Fibroblast of mammary gland (primary cell): ENCODE results near the gene RAB40B.
"Not testable (repeated sequence)": the region's sequence is repeated elsewhere in the genome, so short reads cannot be mapped to it uniquely, and the experiment has no call there.

Experiments
- DNase-seq: peaks from one replicate; pipeline ENCODE4 v3.0.0-alpha.2; 2010; ENCODE audit warnings: low read depth
- H3K4me3 ChIP-seq: 2 replicates; pipeline ENCODE4 v1.5.1; 2011; ENCODE audit warnings: low read depth, mild to moderate bottlenecking, low read length, moderate library complexity; ENCODE audit not compliant: control insufficient read depth
- CTCF ChIP-seq: conservative IDR thresholded peaks from 2 replicates; pipeline ENCODE4 v1.5.1; 2011; ENCODE audit warnings: low read depth, low read length, inconsistent platforms; ENCODE audit not compliant: control insufficient read depth, insufficient read depth

RAB40B gene

DNA sequence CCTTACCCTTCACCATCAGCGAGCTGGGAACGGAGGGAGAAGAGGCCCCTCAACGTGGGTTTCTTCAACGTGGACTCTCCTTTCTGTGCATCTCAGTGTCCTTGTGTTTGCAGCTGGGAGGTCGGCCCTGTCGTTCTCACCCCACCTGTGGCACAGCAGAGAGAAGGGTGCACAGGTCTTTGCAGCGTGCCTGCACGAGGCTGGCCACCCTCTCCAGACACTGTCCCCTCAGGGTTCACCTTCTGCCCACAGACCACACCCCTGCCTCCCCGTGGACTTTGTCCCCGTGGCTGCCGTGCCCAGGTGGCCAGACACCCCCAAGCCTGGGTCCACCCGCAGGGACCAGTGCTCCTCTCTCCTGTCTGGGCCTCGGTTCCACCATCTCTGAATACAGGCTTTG, 43.0 kb downstream of the RAB40B start:
- no peak overlapping the region for H3K4me3 ChIP-seq
- DNase-seq, result no peak
- no peak for TF ChIP-seq CTCF

- H3K4me3 ChIP-seq, result no peak overlapping the region
- no peak for DNase-seq
- no peak for TF ChIP-seq CTCF
Measured at GRCh38 chr17:82655038-82655479, 43.4 kb downstream of the RAB40B start.

- DNase-seq, H3K4me3 ChIP-seq: not testable (repeated sequence)
Measured at GRCh38 chr17:82654611-82655010, 43.9 kb downstream of the RAB40B start.

- DNase-seq, result no peak
- no peak overlapping the region for H3K4me3 ChIP-seq
- TF ChIP-seq CTCF, result no peak
Measured at GRCh38 chr17:82653651-82654528, 44.6 kb downstream of the RAB40B start.

DNA sequence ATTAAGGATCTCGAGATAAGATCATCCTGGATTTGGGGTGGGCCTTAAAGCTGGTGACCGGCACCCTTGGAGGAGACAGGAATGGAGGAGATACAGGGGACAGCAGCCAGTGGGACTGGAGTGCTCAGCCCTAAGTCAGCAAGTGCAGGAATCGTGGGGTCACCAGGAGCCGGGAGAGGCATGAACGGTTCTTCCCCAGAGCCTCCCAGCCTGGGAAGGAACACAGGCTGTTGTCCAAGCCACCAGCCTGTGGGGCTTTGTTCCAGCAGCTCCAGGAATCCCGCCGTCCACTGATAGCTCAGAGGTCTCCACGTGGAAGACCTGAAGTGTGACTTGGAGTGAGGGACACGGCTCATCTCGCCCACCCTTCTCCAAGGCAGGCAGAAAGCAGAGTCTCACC, 47.8 kb downstream of the RAB40B start:
- DNase-seq, result no peak
- H3K4me3 ChIP-seq, result no peak overlapping the region
- no peak for TF ChIP-seq CTCF

GRCh38 chr17:82649501-82650261, 48.8 kb downstream of the RAB40B start:
- no peak for DNase-seq
- TF ChIP-seq CTCF, result no peak
- H3K4me3 ChIP-seq, result no peak overlapping the region

DNA sequence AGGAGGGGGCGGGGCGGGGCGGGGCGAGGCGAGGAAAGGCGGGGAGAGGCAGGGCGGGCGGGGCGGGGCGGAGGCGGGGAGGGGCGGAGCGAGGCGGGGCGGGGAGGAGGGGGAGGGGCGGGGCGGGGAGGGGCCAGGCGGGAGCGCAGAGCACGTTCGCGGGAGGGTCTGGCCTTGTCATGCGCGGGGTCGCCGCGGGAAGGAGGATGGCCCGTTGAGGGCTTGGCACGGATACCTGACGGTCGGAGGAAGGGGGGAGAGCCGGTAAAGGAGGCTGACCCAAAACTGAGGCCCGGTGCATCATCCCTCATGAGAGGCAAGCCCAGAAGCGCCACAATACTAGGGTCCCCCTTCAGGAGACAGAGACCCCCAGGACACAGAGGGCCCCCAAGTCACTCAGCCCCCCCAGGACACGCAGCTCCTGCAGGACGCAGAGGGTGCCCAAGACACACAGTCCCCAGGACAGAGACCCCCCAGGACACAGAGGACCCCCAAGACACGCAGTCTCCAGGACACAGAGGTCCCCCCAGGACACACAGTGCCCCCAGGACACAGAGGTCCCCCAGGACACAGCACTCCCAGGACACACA, 49.7 kb downstream of the RAB40B start:
- peak; percentile 4 for DNase-seq
- H3K4me3 ChIP-seq, result peak overlapping the region; percentile 45
- TF ChIP-seq CTCF, result no peak
